Activated CD8-positive, alpha-beta T cell treated with anti-CD3 and anti-CD28 coated beads for 36 hours (primary cell): ENCODE results near the gene PIWIL4. TPM values are rescaled to one million over a fixed set of nuclear protein-coding genes. Genes with fewer than 3 reads are reported as not detected.

Experiments
- ATAC-seq: fragments of 200-7000 bp; cut with Tn5 transposase; one replicate; pipeline ENCODE4 v1.10.0; 2021; ENCODE audit warnings: mild to moderate bottlenecking, moderate library complexity
- CTCF ChIA-PET: fragments of 350-600 bp; sonication (Branson Sonifier 250); formaldehyde crosslinking; loops from one replicate; lab custom pipeline; 2021; ENCODE audit warnings: antibody characterized with exemption; lab: Charles Lee
- POLR2A ChIA-PET: fragments of 350-600 bp; sonication (Branson Sonifier 250); formaldehyde crosslinking; loops from one replicate; lab custom pipeline; 2021; ENCODE audit warnings: antibody characterized with exemption; lab: Charles Lee
- DNase-seq: peaks from one replicate; pipeline ENCODE4 v3.0.0-alpha.2; 2020
- H3K27ac Mint-ChIP-seq: one replicate; pipeline ENCODE4 v1.8.0; 2021; ENCODE audit warnings: mild to moderate bottlenecking, mixed read lengths
- H3K27me3 Mint-ChIP-seq: one replicate; pipeline ENCODE4 v1.8.0; 2021; ENCODE audit warnings: mixed read lengths
- H3K36me3 Mint-ChIP-seq: one replicate; pipeline ENCODE4 v1.8.0; 2021; ENCODE audit warnings: low read depth, mixed read lengths
- H3K4me1 Mint-ChIP-seq: one replicate; pipeline ENCODE4 v1.8.0; 2021; ENCODE audit warnings: low read depth, mixed read lengths
- H3K4me3 Mint-ChIP-seq: one replicate; pipeline ENCODE4 v1.8.0; 2021; ENCODE audit warnings: mild to moderate bottlenecking, moderate library complexity, mixed read lengths
- H3K9me3 Mint-ChIP-seq: one replicate; pipeline ENCODE4 v1.8.0; 2021; ENCODE audit warnings: mixed read lengths
- CTCF ChIP-seq: fragments of 200-600 bp; IDR thresholded peaks from one replicate; pipeline ENCODE4 v1.8.0; 2022; ENCODE audit warnings: antibody characterized with exemption, mild to moderate bottlenecking
- intact Hi-C: fragments of 100-400 bp; cut with micrococcal nuclease; formaldehyde crosslinking; loops from one replicate; pipeline ENCODE4 v1.10.0; 2022
- total RNA-seq, 2 experiments: library from RNA; stranded (reverse); gene quantifications; one replicate each; pipeline ENCODE4 v1.2.3, GENCODE V29; 2021

The PIWIL4 gene
- total RNA-seq, 2 experiments from 2014 or later, result 0.36 to 0.50 TPM

DNA sequence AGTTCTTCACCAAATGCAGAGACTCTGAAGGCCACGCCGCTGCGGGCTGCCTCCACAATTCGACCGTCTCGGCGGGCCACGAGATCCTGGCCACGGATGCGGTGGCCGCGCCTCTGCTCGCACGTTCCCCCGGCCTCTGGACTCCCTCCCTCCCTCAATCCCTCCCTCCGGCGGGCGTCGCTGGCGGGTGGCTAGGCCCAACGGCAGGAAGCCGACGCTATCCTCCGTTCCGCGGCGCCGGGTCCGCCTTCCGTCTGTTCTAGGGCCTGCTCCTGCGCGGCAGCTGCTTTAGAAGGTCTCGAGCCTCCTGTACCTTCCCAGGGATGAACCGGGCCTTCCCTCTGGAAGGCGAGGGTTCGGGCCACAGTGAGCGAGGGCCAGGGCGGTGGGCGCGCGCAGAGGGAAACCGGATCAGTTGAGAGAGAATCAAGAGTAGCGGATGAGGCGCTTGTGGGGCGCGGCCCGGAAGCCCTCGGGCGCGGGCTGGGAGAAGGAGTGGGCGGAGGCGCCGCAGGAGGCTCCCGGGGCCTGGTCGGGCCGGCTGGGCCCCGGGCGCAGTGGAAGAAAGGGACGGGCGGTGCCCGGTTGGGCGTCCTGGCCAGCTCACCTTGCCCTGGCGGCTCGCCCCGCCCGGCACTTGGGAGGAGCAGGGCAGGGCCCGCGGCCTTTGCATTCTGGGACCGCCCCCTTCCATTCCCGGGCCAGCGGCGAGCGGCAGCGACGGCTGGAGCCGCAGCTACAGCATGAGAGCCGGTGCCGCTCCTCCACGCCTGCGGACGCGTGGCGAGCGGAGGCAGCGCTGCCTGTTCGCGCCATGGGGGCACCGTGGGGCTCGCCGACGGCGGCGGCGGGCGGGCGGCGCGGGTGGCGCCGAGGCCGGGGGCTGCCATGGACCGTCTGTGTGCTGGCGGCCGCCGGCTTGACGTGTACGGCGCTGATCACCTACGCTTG, 23.2 kb upstream of the PIWIL4 start, which contains the start of gene FUT4:
TSS of gene FUT4 (plus strand) at position 227 of the 951 bp plus-strand sequence. CDS start at position 440, 213 bp downstream.
- CTCF ChIA-PET, result no interaction called here
- Mint-ChIP-seq H3K27me3 (no peaks in the 10 kb centered on the region), H3K4me1 (peaks cover 35% of the 10 kb centered on the region), H3K9me3 (no peaks in the 10 kb centered on the region), H3K27ac (peak within 1 kb of the TSS; percentile 99), H3K4me3 (peak within 1 kb of the TSS; percentile 90), H3K36me3 (peaks cover 14% of the 10 kb centered on the region)
- DNase-seq, result peak; percentile 78
- peak; percentile 81 for ATAC-seq
- no peak for TF ChIP-seq CTCF
- POLR2A ChIA-PET, result interaction anchor here (0.6 to 1.0 kb wide), 2 partner anchors 31 to 761 kb away, joined by 3 read pairs; partner anchors contain the start of gene C11orf97
- intact Hi-C loops, result no loop called here

- Mint-ChIP-seq H3K4me1 (peaks cover 39% of the 10 kb centered on the region), H3K36me3 (peaks cover 14% of the 10 kb centered on the region), H3K27ac (no peak overlapping the region), H3K27me3 (no peaks in the 10 kb centered on the region), H3K4me3 (peak overlapping the region; percentile 71), H3K9me3 (no peaks in the 10 kb centered on the region)
- peak; percentile 48 for DNase-seq
- no peak for TF ChIP-seq CTCF
- CTCF ChIA-PET, result no interaction called here
- intact Hi-C loops, result no loop called here
- ATAC-seq, result no peak
- POLR2A ChIA-PET, result interaction anchor here (0.6 to 1.0 kb wide), 2 partner anchors 32 to 762 kb away, joined by 3 read pairs; partner anchors contain the start of gene C11orf97
Observed at GRCh38 chr11:94544646-94545263, 22.4 kb upstream of the PIWIL4 start.

DNA sequence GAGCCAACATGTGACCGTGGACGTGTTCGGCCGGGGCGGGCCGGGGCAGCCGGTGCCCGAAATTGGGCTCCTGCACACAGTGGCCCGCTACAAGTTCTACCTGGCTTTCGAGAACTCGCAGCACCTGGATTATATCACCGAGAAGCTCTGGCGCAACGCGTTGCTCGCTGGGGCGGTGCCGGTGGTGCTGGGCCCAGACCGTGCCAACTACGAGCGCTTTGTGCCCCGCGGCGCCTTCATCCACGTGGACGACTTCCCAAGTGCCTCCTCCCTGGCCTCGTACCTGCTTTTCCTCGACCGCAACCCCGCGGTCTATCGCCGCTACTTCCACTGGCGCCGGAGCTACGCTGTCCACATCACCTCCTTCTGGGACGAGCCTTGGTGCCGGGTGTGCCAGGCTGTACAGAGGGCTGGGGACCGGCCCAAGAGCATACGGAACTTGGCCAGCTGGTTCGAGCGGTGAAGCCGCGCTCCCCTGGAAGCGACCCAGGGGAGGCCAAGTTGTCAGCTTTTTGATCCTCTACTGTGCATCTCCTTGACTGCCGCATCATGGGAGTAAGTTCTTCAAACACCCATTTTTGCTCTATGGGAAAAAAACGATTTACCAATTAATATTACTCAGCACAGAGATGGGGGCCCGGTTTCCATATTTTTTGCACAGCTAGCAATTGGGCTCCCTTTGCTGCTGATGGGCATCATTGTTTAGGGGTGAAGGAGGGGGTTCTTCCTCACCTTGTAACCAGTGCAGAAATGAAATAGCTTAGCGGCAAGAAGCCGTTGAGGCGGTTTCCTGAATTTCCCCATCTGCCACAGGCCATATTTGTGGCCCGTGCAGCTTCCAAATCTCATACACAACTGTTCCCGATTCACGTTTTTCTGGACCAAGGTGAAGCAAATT, 21.7 kb upstream of the PIWIL4 start:
- Mint-ChIP-seq H3K9me3 (no peaks in the 10 kb centered on the region), H3K27me3 (no peaks in the 10 kb centered on the region), H3K4me1 (peaks cover 45% of the 10 kb centered on the region), H3K4me3 (peak overlapping the region; percentile 71), H3K27ac (peak overlapping the region; percentile 30), H3K36me3 (peaks cover 14% of the 10 kb centered on the region)
- intact Hi-C loops, result no loop called here
- ATAC-seq (no peak), DNase-seq (no peak)
- POLR2A ChIA-PET, result interaction anchor here (0.8 kb wide), 1 partner anchor 46 kb away, joined by 3 read pairs; no protein-coding TSS in a partner anchor
- no peak for TF ChIP-seq CTCF
- CTCF ChIA-PET, result interaction anchor here (1.3 kb wide), 1 partner anchor 9 kb away, joined by 4 read pairs; no protein-coding TSS in a partner anchor

DNA sequence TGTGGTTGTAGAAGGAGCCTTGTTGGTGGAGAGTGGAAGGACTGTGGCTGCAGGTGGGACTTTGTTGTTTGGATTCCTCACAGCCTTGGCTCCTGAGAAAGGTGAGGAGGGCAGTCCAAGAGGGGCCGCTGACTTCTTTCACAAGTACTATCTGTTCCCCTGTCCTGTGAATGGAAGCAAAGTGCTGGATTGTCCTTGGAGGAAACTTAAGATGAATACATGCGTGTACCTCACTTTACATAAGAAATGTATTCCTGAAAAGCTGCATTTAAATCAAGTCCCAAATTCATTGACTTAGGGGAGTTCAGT, 21.1 kb upstream of the PIWIL4 start:
- peak overlapping the region; percentile 71 for H3K4me3 Mint-ChIP-seq
- H3K27me3 Mint-ChIP-seq, result no peaks in the 10 kb centered on the region
- POLR2A ChIA-PET, result interaction anchor here (0.8 kb wide), 1 partner anchor 46 kb away, joined by 3 read pairs; no protein-coding TSS in a partner anchor
- peaks cover 14% of the 10 kb centered on the region for H3K36me3 Mint-ChIP-seq
- H3K4me1 Mint-ChIP-seq, result peaks cover 45% of the 10 kb centered on the region
- CTCF ChIA-PET, result interaction anchor here (1.3 kb wide), 1 partner anchor 9 kb away, joined by 4 read pairs; no protein-coding TSS in a partner anchor
- TF ChIP-seq CTCF, result no peak
- H3K9me3 Mint-ChIP-seq, result no peaks in the 10 kb centered on the region
- DNase-seq (no peak), ATAC-seq (no peak)
- intact Hi-C loops, result no loop called here
- no peak overlapping the region for H3K27ac Mint-ChIP-seq
